ENCODE results near the gene PBX1.
"Not testable (repeated sequence)": the region's sequence is repeated elsewhere in the genome, so short reads cannot be mapped to it uniquely, and the experiment has no call there.

Gene PBX1

DNA sequence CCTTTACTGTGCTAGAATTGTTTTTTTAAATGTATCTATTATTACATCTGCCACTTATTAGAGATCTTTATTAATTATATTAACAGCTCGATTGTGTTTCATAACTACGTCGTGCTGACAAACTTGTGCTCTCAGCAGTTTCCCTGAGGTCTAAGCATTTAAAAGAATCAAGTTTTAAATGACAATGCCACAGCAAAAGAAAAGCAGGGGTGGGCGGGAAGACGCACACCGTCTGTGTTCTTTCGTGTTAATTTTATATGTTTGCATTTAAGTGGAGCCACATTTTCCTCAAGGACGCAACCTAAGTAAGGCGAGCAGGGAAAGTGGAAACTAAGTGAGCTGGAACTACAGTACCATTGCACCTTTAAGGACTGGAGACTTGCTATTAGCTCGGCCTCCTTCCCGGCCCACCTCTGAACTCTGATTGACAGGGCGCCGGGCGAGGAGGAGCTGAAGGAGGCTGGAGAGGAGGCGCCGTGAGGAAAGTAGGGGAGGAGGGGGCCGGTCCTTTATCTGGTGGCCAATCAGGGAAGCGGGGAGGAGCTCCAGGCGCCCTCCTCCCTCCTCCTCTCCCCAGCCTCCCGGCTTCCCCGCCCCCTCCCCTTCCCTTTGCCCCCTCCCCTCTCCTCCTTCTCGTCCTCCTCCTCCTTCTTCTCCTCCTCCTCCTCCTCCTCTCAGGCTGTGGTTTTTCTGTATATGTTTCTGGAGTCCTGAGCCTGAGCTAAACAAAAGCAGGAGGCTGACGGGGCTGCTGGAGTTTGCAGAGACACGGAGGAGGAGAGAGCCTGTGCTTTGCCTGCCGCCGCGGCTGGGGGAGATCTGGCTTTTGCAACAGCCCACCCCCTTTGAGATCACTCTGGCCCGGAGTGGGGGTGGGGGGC lies at the start of gene PBX1:
PBX1 (plus strand) TSS at position 724 of the 881 bp plus-strand sequence.
- FAIRE-seq (peak; percentile 28), DNase-seq (ENCODE audit: insufficient read length, low spot score) (peak; percentile 87)

DNA sequence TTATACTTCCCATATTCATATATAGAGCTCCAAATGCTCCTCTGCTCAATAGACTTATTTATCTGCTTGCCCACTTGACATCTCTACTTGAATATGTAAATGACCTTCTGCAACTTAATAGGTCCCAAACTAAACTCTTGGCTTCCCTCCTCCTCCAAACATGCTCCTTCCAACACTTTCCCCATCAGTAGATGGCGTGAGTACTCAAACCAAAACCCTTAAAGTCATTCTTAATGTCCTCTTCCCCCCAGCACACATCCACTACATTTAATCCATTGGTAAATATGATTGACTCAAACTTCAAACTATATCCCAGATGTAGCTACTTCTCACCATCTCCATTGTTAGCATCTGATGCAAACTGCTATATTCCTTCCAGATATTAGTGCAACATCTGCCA lies 48.5 kb upstream of the PBX1 start:
- DNase-seq (ENCODE audit: insufficient read length, low spot score) (no peak), FAIRE-seq (no peak)

DNA sequence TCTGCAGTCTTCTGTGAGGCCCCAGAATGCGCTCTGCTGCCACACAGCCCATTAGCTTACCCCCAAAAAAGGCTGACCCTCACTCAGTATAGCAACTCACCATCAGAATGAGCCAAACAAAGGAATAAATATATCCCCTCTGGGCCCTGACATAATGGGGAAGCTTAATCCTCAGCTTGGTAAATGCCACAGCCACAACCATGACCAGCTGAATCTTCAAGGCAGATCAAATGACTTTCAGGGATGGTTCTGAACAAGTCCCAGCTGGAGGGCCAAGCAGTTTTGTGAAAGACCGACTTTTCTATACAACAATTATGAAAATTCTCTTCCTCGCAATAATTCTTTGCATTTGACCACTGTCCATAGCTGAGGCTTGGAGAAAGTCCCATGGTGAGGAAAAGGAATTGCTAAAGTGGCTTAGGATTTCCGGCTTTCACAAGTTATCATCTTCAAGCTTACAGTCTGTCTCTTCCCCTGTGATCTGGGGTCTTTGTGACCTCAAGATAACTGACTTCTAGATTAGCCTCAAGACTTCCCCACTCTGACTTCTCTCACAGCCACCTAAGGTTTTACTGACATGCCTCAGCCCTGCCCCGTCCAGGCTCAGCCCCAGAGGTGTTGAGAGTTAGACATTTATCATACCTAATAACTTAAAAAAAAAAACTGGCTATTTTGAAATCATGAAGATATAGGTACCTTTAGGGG lies 47.8 kb upstream of the PBX1 start:
- no peak for DNase-seq (ENCODE audit: insufficient read length, low spot score)
- FAIRE-seq: no peak

DNA sequence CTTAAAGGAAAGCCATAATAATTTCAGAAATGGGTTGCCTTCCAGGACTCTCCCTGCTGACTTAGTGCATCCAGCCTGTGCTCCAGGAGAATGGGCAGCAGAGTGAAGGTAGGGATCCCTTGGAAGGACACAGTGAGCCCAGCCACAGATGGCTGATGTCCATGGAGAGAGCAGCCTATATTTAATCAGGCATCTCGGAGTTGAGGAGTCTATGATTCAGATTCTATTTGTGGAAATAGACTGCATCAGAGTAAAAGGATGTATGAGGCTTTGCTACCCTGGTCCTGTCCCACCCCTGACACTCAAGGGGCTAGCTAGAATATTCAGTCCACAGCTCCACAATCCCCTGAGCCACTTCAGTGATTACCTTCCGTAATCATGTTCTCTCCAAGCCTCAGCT lies 43.8 kb upstream of the PBX1 start:
- FAIRE-seq (no peak), DNase-seq (ENCODE audit: insufficient read length, low spot score) (no peak)

DNA sequence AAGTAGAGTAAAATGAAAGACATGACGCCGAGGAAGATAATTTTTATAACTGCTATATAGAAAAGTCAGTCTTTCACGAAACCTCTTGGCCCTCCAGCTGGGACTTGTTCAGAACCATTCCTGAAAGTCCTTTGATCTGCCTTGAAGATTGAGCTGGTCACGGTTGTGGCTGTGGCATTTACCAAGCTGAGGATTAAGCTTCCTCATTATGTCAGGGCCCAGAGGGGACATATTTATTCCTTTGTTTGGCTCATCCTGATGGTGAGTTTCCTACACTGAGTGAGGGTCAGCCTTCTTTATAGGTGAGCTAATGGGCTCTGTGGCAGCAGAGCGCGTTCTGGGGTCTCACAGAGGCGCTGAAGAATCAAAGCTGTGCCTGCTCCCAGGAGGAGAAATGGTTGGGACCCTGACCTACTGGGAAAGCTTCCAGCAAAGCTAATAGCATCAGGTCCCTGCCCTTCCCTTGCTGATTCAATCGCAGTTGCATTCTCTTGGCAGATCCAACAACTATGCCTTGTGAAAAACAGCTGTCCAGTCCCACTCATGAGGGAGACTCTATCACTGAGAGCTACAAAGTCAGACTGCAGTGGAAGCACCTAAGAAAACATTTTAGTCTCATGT lies 43.2 kb upstream of the PBX1 start:
- DNase-seq (ENCODE audit: insufficient read length, low spot score) (no peak), FAIRE-seq (no peak)

DNA sequence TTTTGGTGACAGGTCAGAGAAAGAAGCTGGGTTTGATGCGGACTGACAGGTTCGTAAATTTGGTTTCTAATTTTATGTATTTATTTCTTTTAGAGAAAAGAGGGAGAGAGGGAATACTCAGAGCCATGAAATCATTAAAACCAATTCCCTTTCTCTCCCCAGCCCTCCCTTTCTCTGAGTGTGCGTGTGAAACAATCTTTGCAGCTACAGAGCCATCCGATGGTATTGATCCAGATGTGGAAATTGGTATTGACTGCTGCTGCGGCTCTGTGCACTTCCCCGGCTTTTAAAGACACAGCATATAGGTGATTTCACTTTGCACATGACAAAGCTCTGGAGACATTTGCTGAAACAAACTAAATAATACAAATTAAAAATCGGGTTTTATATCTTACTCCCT lies 42.4 kb upstream of the PBX1 start:
- FAIRE-seq (no peak), DNase-seq (ENCODE audit: insufficient read length, low spot score) (no peak)

DNA sequence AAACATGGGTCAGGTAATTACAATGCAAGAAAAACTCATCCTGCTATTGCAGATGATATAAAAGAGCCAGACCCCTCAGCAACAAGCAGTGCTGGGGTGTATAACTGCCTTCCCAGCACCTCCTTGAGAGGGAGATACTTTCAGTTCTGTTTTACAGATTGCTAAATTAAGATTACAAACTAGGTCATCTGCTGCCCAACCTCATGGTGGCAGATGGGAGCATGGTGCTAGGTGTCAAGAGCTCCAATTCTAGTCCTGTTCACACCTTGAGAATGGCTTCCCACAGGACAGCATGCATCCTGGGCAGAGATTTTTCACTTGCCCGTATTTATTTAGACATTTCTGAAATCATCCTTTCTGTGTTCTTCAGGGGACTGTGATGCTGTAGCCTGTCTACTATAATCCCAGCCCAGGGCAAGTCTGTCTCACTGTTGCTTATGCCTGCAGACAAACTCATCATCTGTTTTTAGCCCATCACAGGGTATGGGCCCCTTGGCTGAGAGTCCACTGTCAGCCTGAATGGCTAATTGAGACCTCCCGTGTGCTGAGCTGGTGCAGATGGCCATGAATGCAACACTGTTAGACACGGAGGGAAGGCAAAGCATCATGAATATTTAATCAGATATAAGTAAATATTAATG lies 40.2 kb upstream of the PBX1 start:
- FAIRE-seq: no peak
- DNase-seq (ENCODE audit: insufficient read length, low spot score): no peak

DNA sequence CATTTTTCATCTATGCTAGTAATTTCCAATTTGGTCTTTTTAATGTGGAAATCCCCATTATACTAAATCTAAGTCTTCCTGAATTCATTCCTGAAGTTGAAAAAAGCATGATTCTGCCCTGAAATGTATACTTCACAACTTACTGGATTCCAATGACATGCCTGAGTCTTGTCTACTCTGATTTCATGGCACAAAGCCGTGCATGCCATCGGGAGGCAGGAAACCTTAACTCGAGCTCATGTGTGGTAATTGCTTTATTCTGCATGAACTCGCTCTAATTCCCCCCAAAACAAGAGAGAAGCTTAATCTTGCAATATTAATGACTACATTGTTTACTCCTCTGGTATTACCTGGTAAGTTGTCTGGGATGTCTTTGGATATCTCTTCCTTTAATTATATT lies 39.6 kb upstream of the PBX1 start:
- DNase-seq (ENCODE audit: insufficient read length, low spot score) (no peak), FAIRE-seq (no peak)

DNA sequence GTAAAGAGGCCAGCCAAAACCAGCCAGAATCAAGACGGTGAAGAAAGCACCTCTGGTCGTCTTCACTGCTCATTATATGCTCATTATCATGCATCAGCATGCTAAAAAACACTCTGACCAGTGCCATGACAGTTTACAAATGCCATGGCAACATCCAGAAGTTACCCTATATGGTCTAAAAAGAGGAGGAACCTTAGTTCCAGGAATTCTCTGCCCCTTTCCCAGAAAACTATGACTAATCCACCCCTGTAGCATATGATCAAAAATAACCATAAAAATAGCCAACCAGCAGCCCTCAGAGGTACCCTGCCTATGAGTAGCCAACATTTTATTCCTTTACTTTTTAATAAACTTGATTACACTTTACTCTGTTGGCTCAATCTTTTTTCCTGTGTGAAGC lies 34.2 kb upstream of the PBX1 start:
- no peak for FAIRE-seq
- DNase-seq (ENCODE audit: insufficient read length, low spot score): no peak

DNA sequence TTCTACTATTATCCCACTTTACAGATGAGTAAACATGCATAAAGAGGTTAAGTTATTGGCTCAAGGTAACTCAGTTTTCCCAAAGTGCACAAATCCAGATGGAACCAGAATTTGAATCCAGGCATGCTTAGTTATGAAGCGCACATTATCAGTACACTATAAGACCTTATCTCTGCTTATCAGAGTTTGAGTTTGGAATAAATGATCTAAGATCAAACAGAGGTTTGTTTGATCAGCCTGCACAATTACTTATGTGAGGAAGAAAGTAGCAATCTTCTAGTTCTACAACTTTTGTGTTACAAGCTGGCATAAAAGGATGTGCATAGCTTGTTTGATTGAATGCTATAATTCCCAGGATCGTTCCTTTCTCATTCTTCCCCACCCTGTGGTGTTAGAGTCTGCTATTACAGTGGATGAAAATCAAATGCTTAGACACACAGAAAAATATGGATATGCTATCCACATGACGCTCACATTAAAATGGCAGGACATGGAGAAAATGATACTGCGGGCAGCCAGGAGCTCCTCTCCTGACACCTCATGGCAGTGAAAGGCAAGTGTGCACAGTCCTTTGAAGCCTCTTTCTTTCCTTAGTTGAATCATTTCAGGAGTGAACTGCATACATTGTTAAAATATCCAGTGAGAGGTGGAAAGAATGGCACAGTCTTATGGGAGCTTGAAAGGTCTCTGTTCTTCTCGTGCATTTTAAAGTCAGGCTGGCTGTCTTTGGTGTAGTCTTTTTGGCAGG lies 23.9 kb upstream of the PBX1 start:
- FAIRE-seq (no peak), DNase-seq (ENCODE audit: insufficient read length, low spot score) (no peak)

DNA sequence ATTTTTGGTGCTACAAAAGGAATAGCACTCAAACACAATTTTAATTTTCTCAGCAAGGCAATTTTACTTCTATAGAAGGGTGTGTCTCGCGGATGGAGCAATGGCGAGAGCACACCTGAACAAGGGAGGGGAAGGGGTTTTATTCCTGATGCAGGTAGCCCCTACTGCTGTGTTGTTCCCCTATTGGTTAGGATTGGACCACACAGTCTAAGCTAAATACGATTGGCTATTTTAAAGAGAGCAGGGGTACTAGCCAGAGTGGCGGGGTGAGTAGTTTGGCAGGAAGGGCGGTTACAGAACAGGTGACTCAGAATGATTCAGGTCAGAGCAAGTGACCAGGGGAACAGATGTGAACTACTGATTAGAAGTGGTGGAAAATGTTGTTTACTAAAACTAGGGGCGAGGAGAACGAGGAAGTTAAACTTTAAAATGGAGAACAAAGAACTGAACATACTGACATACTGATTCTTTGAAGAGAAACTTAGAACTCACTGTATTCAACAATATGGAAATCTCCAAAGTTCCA lies 6.5 kb upstream of the PBX1 start:
- not testable (repeated sequence) for DNase-seq (ENCODE audit: insufficient read length, low spot score); FAIRE-seq

DNA sequence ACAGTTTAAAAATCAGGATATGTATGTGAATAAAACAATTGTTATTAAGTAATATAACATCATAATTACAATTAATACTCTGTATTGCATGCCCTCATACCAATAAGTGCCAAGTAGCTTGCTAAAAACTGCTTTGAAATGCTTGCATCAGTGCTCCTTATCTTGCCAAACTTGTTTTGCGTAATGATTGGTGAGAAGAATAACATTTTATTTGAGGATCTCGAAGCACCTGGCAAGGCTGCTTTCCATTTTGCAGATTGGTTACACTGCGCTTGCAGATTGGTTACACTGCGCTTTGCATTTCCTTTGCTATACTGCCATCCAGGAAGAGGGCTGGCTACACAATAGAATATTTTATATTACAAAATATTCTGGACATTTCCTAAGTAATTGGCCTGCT lies 1.7 kb upstream of the PBX1 start:
- DNase-seq (ENCODE audit: insufficient read length, low spot score) (no peak), FAIRE-seq (no peak)

DNA sequence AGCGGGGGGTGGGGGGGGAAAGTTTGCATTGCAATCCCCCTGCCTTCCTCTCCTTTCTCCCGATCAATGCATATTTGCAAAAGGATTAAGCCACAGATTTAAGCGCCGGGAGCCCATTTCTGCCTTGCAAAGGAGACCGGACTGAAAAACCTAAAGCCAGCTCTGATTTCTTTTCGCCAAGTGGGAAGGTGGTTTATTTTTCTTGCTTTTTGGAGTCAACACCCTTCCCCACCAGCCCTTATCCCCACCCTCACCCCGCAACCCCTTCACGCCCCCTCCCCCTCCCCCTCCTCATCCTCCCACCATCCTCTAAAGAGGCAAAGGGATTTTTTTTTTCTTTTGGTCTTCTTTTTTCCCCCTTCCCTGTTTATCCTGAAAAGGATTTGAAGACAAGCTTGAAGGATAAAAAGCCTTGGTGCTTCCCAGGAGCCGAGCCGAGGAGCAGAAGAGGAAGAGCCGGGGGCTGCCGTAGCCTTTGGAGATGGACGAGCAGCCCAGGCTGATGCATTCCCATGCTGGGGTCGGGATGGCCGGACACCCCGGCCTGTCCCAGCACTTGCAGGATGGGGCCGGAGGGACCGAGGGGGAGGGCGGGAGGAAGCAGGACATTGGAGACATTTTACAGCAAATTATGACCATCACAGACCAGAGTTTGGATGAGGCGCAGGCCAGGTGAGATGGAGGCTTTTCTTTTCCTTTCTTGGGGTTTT lies 513 bp downstream of the PBX1 start:
- FAIRE-seq: no peak

DNA sequence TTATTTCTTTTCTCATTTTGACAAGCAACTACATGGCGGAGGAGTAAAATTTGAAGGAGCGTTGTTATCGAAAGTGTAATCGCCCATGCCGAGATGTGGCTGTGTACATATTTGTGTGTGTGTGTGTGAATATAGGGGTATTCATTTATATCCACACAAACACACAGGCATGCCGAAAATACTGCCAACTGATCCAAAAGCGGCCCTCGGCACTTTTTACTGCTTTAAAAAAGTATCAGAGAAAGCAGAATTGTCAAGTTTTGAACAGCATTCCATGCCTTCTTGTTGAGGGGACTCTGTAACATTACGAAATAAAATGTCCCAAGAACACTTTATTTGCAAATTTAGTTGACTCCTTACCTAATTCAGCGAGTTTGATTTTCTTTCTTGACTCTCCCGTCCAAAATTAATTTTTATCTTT lies 1.1 kb downstream of the PBX1 start:
- no peak for DNase-seq (ENCODE audit: insufficient read length, low spot score)

More for the DNA sequence above, 513 bp downstream of the PBX1 start:
- DNase-seq (ENCODE audit: insufficient read length, low spot score): no peak

DNA sequence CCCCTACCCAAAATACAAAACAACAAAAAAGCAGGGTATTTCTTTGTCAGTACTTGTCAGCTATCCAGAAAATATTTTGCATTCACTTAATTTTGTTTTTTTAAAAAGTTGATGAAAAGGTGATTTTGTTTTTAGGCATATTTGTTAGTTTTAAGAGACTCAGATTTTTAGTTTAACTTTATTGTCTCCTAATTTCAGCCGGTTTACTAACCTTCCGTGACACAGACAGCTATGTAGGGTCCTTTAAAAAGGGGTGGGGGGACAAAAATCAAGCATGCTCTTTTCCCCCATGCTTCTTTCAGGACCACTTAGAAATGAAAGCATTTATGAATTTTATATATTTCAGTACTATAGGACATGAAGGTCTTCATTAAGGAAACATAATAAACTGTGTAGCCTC lies 1.6 kb downstream of the PBX1 start:
- DNase-seq (ENCODE audit: insufficient read length, low spot score) (no peak), FAIRE-seq (no peak)

More for the DNA sequence above, 1.1 kb downstream of the PBX1 start:
- no peak for FAIRE-seq

DNA sequence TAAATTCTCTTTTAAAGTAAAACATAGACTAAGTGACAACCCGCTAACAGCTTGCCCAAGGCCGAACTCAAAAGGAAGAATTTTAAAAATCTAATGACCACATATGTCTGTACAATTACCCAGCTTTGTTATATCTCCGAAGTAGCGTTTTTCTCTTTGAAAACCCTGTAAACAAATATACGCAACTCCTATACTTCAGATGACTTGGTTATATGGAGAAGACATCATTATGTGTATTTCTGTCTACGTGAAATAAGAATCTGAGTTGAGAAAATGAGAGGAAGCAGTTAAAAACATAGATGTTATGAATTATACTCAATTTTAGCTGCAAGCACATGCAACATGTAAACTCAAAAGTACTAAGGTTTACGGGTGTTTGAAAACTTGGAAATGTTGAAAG lies 2.0 kb downstream of the PBX1 start:
- no peak for DNase-seq (ENCODE audit: insufficient read length, low spot score)
- FAIRE-seq: no peak

DNA sequence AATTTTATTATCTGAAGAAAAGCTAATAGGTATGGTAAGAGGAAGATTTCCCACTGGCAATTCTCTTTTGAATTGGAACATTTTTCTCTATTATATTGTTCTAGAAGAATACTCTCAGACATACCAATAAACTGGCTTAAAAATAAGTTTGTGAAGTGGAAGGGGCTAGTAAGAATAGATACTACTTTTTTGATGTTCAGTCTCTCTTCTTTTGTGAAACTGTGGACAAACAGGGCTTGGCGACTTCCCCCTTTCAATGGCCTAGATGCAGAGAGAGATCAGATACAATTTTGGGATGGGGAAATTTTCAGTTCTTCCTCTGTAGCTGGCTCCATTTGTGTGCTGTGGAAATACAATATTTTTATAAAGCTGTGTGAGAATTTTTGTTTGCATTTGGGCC lies 2.5 kb downstream of the PBX1 start:
- no peak for DNase-seq (ENCODE audit: insufficient read length, low spot score)
- no peak for FAIRE-seq

DNA sequence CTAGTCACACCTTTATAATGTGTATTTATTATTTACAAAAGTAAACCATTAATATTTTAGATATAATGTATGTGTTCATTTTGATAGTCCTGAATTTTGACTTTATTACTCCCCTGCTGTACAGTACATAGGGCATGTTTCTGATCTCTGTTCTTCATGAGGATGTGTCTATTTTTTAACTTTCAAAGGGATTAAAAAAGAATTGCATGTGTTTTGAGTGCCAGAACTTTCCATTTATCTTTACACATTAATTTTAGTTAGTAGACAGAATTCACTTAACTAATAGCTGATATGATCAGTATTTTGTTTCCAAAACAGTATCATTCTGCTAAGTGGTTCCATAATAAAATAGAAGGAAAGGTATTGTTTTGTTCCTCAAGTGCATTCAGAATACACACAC lies 3.1 kb downstream of the PBX1 start:
- no peak for FAIRE-seq
- DNase-seq (ENCODE audit: insufficient read length, low spot score): no peak

DNA sequence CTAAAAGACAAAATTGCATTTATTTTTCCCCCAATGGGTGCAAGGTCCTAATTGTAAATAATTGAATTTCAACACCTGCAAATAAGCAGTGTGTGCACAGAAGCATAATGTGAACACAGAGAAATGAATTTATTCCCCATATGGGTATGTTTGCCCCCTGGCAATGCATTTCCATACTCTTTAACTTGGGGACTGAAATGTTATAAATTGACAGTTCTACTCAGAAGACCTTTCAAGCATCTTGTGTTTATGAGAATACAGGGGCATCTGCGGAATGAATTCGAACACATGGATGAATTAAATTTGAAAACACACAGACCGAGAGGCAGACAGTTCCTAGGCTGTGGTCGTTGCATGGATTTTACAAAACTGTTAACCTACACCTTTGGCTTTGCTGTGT lies 3.5 kb downstream of the PBX1 start:
- no peak for FAIRE-seq
- DNase-seq (ENCODE audit: insufficient read length, low spot score): no peak
